ENCODE measurements around the gene CXCR3. TPM values are rescaled to one million over a fixed set of nuclear protein-coding genes. Genes with fewer than 3 reads are reported as not detected.

CXCR3 gene
- total RNA-seq, 4 donors from 2014 or later = 1.1 to 3.5 (median 1.3) TPM; not detected in 1

DNA sequence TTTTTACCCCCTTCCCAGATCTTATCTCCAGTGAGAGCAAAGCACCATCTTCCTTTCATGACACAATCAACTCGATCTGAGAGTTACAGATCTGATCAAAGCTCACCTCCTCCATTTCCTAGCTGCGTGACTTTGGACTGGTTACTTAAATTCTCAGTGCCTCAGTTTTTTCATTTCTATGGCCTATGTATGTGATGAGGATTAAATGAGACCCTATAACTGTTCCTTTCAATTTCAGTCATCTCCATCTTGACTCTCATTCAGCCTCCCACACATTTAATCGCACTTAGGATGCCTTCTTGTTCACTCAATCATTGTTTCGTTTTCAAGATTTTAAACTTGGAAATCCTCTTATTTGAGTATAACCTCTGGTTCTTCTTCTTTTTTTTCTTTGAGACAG lies 20.1 kb upstream of the CXCR3 start:
- in situ Hi-C loops (cut with MboI; ENCODE audit: low pct_ligation_motif_present in 1 of 4, low pct_unique_long_range_greater_than_20kb in 1 of 4, low sequenced_read_pairs in 3 of 4) = no loop called here
- TF ChIP-seq EP300 (IDR thresholded peaks at IDR 0.05; ENCODE audit: low read depth) (no peak), POLR2A (IDR thresholded peaks at IDR 0.05) (no peak), POLR2AphosphoS5 (IDR thresholded peaks at IDR 0.05) (no peak)
- TF ChIP-seq, protein P1, sequence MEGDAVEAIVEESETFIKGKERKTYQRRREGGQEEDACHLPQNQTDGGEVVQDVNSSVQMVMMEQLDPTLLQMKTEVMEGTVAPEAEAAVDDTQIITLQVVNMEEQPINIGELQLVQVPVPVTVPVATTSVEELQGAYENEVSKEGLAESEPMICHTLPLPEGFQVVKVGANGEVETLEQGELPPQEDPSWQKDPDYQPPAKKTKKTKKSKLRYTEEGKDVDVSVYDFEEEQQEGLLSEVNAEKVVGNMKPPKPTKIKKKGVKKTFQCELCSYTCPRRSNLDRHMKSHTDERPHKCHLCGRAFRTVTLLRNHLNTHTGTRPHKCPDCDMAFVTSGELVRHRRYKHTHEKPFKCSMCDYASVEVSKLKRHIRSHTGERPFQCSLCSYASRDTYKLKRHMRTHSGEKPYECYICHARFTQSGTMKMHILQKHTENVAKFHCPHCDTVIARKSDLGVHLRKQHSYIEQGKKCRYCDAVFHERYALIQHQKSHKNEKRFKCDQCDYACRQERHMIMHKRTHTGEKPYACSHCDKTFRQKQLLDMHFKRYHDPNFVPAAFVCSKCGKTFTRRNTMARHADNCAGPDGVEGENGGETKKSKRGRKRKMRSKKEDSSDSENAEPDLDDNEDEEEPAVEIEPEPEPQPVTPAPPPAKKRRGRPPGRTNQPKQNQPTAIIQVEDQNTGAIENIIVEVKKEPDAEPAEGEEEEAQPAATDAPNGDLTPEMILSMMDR (IDR thresholded peaks at IDR 0.05) = no peak
- H3K9me3 ChIP-seq = no peaks in the 10 kb centered on the region
- peak overlapping the region in 1 of 4 donors; percentile 32 for H3K27ac ChIP-seq
- WGBS, 2 donors (ENCODE audit: low coverage in 1 of 2) = 61% methylated on average over 4 of the region's 4 CpGs; no CpG with 5 or more reads in 1 of the 2 donors
- H3K4me1 ChIP-seq = peaks cover 0 to 15% (median 1%) of the 10 kb centered on the region in 4 donors
- no peaks in the 10 kb centered on the region for H3K36me3 ChIP-seq
- intact Hi-C loops (cut with DNase I; ENCODE audit: low total_unique reads) = no loop called here
- H3K27me3 ChIP-seq = no peaks in the 10 kb centered on the region
- H3K4me3 ChIP-seq = no peak overlapping the region
- DNase-seq = no peak

GRCh38 chrX:71637848-71638247 lies 19.5 kb upstream of the CXCR3 start:
- intact Hi-C loops (cut with DNase I; ENCODE audit: low total_unique reads) = no loop called here

DNA sequence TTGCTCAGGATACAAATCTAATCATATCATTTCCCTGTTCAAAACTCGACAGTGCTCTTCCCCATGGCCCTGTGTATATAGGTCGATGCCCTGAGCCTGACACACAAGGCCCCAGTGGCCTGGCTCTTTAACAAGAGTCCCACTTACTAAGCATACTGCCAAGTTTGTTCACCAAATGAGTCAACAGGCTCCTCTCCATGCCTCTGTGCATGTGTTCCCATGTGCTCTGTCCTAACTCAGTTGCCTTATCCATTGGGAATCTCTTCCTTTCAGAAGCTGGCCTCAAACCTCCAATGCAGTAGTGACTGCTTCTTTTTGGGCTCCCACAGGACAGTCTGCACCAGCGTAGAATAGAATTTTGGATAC lies 18.9 kb upstream of the CXCR3 start:
- H3K27ac ChIP-seq = peak overlapping the region in 3 of 4 donors; percentile 2 to 32 (median 31)
- in situ Hi-C loops (cut with MboI; ENCODE audit: low pct_ligation_motif_present in 1 of 4, low pct_unique_long_range_greater_than_20kb in 1 of 4, low sequenced_read_pairs in 3 of 4) = no loop called here
- intact Hi-C loops (cut with DNase I; ENCODE audit: low total_unique reads) = no loop called here
- H3K36me3 ChIP-seq = no peaks in the 10 kb centered on the region
- H3K4me3 ChIP-seq = no peak overlapping the region
- TF ChIP-seq, protein P1 (IDR thresholded peaks at IDR 0.05) = no peak
- TF ChIP-seq EP300 (IDR thresholded peaks at IDR 0.05; ENCODE audit: low read depth) = no peak
- TF ChIP-seq POLR2AphosphoS5 (IDR thresholded peaks at IDR 0.05) = no peak
- no peak for TF ChIP-seq POLR2A (IDR thresholded peaks at IDR 0.05)
- H3K4me1 ChIP-seq = peaks cover 0 to 15% (median 1%) of the 10 kb centered on the region in 4 donors
- DNase-seq = no peak
- H3K9me3 ChIP-seq = no peaks in the 10 kb centered on the region
- 72 to 100% methylated on average over 1 to 3 of the region's 3 CpGs for WGBS, 2 donors (ENCODE audit: low coverage in 1 of 2)
- no peaks in the 10 kb centered on the region for H3K27me3 ChIP-seq

More at GRCh38 chrX:71637848-71638247, 19.5 kb upstream of the CXCR3 start:
- in situ Hi-C loops (cut with MboI; ENCODE audit: low pct_ligation_motif_present in 1 of 4, low pct_unique_long_range_greater_than_20kb in 1 of 4, low sequenced_read_pairs in 3 of 4) = no loop called here
- H3K9me3 ChIP-seq = no peaks in the 10 kb centered on the region
- H3K27ac ChIP-seq = peak overlapping the region in 3 of 4 donors; percentile 2 to 32 (median 31)
- no peak for DNase-seq
- no peaks in the 10 kb centered on the region for H3K27me3 ChIP-seq
- WGBS, 2 donors (ENCODE audit: low coverage in 1 of 2) = 42% methylated on average over 4 of the region's 4 CpGs; no CpG with 5 or more reads in 1 of the 2 donors
- TF ChIP-seq POLR2A (IDR thresholded peaks at IDR 0.05) (no peak), POLR2AphosphoS5 (IDR thresholded peaks at IDR 0.05) (no peak), EP300 (IDR thresholded peaks at IDR 0.05; ENCODE audit: low read depth) (no peak)
- TF ChIP-seq, protein P1 (IDR thresholded peaks at IDR 0.05) = no peak
- H3K36me3 ChIP-seq = no peaks in the 10 kb centered on the region
- no peak overlapping the region for H3K4me3 ChIP-seq
- peaks cover 0 to 15% (median 1%) of the 10 kb centered on the region in 4 donors for H3K4me1 ChIP-seq

- whole genome bisulfite sequencing, 2 donors (ENCODE audit: low coverage in 1 of 2) = 57 to 58% methylated on average over 2 to 9 of the region's 9 CpGs
- H3K27ac ChIP-seq = peak overlapping the region; percentile 9 to 39 (median 32)
Observed at GRCh38 chrX:71636438-71637252, 18.3 kb upstream of the CXCR3 start.

More at GRCh38 chrX:71636438-71637252, 18.3 kb upstream of the CXCR3 start:
- Histone ChIP-seq H3K4me1 (peaks cover 0 to 15% (median 1%) of the 10 kb centered on the region in 4 donors), H3K4me3 (no peak overlapping the region), H3K9me3 (no peaks in the 10 kb centered on the region), H3K36me3 (no peaks in the 10 kb centered on the region), H3K27me3 (no peaks in the 10 kb centered on the region)
- peak; percentile 21 for DNase-seq
- TF ChIP-seq EP300 (IDR thresholded peaks at IDR 0.05; ENCODE audit: low read depth) = no peak
- TF ChIP-seq POLR2A (IDR thresholded peaks at IDR 0.05) = no peak
- TF ChIP-seq, protein P1 (IDR thresholded peaks at IDR 0.05) = no peak
- intact Hi-C loops (cut with DNase I; ENCODE audit: low total_unique reads) (no loop called here), in situ Hi-C loops (cut with MboI; ENCODE audit: low pct_ligation_motif_present in 1 of 4, low pct_unique_long_range_greater_than_20kb in 1 of 4, low sequenced_read_pairs in 3 of 4) (no loop called here)

All from transverse colon (tissue), 4 donors.